Subcutaneous abdominal adipose tissue (tissue), 5 donors: Measurements from ENCODE around the gene ETV6.
"Not testable (repeated sequence)": the region's sequence is repeated elsewhere in the genome, so short reads cannot be mapped to it uniquely, and the experiment has no call there.

ENCODE experiments used
- H3K27ac ChIP-seq: one replicate; pipeline ENCODE4 v1.7.0; 2013; ENCODE audit warnings: low read depth, mild to moderate bottlenecking, inconsistent platforms, low read length, moderate library complexity
- H3K27me3 ChIP-seq, 5 donors: one replicate each; pipeline ENCODE4 v1.7.0; 2013; ENCODE audit warnings: low read length in 5 of 5, inconsistent platforms in 1 of 5; ENCODE audit not compliant: control insufficient read depth in 5 of 5, insufficient read depth in 4 of 5
- H3K36me3 ChIP-seq, 5 donors: one replicate each; pipeline ENCODE4 v1.7.0; 2013; ENCODE audit warnings: low read length in 5 of 5; ENCODE audit not compliant: control insufficient read depth in 5 of 5, insufficient read depth in 5 of 5
- H3K4me1 ChIP-seq, 5 donors: one replicate each; pipeline ENCODE4 v1.7.0; 2013; ENCODE audit warnings: low read length in 5 of 5, mild to moderate bottlenecking in 3 of 5, moderate library complexity in 1 of 5; ENCODE audit not compliant: control insufficient read depth in 5 of 5, insufficient read depth in 5 of 5
- H3K4me3 ChIP-seq, 5 donors: one replicate each; pipeline ENCODE4 v1.7.0; 2013; ENCODE audit warnings: low read length in 5 of 5, low read depth in 1 of 5
- H3K9ac ChIP-seq, 5 donors: one replicate each; pipeline ENCODE4 v1.7.0; 2013; ENCODE audit warnings: low read length in 5 of 5, mild to moderate bottlenecking in 4 of 5, moderate library complexity in 3 of 5
- H3K9me3 ChIP-seq, 5 donors: one replicate each; pipeline ENCODE4 v1.7.0; 2013; ENCODE audit warnings: low read length in 5 of 5; ENCODE audit not compliant: control insufficient read depth in 5 of 5
- donor health status: healthy.
- donor health status: healthy.
- donor health status: healthy.
- donor health status: healthy.
- donor health status: healthy.

ETV6 gene

DNA sequence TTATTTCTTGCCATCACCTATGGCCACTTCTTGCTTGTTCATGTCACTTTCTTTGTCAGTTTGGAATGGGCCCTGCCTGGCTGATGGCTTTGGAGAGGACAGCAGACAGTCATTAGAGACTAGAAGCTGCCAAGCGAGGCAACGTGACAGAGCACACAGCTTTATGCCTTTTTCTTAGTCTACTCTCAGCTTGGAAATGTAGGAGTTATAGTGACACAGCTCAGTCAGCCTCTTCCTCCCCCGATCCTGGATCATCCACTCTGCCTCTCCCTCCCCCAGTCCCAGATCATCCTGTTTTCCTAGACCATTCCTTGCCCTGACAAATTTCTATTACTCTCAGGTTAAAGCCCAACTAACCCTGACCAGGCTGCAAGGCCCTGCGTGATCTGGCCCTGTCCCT lies 26.6 kb downstream of the ETV6 start:
- H3K9me3 ChIP-seq, result no peaks in the 10 kb centered on the region
- peaks cover 8 to 50% (median 33%) of the 10 kb centered on the region in 5 donors for H3K4me1 ChIP-seq
- H3K27me3 ChIP-seq, result no peaks in the 10 kb centered on the region
- H3K4me3 ChIP-seq, result no peak overlapping the region
- no peak overlapping the region for H3K27ac ChIP-seq
- peaks cover 0 to 5% (median 3%) of the 10 kb centered on the region in 5 donors for H3K36me3 ChIP-seq
- H3K9ac ChIP-seq, result no peak overlapping the region

DNA sequence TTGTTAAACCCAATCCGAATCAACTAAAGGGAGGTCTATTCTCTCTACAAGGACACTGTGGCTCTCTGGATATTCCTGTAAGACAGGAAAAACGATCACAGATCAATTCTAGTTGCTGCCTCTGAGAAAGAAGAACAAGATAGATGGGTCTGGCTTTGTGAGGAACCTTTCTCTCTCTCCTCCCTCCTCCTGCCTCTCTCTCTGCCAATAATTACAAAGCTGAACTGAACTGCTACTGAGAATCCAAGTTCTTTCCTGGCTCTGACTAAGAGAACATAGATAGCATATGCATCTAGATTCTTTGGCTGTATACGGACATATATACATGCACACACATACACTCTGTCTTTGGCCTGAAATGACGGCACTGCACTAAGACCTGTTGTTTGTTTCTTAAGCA lies 27.6 kb downstream of the ETV6 start:
- H3K4me1 ChIP-seq, result peaks cover 8 to 50% (median 33%) of the 10 kb centered on the region in 5 donors
- H3K36me3 ChIP-seq, result peaks cover 0 to 5% (median 3%) of the 10 kb centered on the region in 5 donors
- no peaks in the 10 kb centered on the region for H3K9me3 ChIP-seq
- H3K27me3 ChIP-seq, result no peaks in the 10 kb centered on the region
- H3K27ac ChIP-seq, result no peak overlapping the region
- no peak overlapping the region for H3K4me3 ChIP-seq
- no peak overlapping the region for H3K9ac ChIP-seq

DNA sequence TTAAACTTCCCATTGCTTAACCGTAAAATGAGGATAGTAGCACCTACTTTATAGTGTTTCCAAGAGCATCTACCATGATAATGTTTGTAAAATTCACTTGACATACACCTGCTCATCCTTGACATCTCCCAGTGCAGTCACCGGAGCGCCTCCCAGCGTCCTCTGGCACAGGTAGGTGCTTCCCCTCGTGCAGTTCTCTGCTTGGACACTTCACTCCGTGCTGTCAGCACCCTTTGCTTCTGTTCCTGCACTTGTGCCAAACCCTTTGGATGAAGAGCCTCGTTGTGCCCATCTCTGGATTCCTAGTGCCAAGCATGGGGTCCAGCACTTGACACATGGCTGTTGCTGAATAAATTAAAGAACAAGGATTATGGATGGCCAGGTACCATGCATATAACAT lies 28.3 kb downstream of the ETV6 start:
- Histone ChIP-seq H3K4me1 (peaks cover 8 to 47% (median 28%) of the 10 kb centered on the region in 5 donors), H3K9ac (no peak overlapping the region), H3K27ac (no peak overlapping the region), H3K27me3 (no peaks in the 10 kb centered on the region), H3K9me3 (no peaks in the 10 kb centered on the region), H3K4me3 (no peak overlapping the region), H3K36me3 (peaks cover 0 to 5% (median 3%) of the 10 kb centered on the region in 5 donors)

DNA sequence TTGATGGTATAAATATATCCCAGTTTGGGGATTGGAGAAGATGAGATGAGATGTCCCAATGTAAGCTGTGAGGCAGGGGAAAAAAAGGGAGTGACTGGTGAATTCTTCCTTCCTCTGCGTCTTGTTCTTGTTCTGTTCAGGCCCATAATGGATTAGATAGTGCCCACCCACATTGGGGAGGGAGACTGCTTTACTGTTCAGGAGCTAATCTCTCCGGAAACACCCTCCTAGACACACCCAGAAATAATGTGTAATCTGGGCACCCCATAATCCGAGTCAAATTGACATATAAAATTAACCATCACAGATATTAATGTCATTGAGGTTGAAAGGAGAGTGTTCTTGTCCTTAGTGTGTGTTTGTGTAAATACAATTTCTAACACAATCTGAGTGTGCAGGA lies 29.3 kb downstream of the ETV6 start:
- no peak overlapping the region for H3K9ac ChIP-seq
- H3K27me3 ChIP-seq, result no peaks in the 10 kb centered on the region
- H3K9me3 ChIP-seq, result no peaks in the 10 kb centered on the region
- peaks cover 4 to 41% (median 23%) of the 10 kb centered on the region in 5 donors for H3K4me1 ChIP-seq
- H3K4me3 ChIP-seq, result no peak overlapping the region
- no peak overlapping the region for H3K27ac ChIP-seq
- H3K36me3 ChIP-seq, result peaks cover 0 to 5% (median 3%) of the 10 kb centered on the region in 5 donors

DNA sequence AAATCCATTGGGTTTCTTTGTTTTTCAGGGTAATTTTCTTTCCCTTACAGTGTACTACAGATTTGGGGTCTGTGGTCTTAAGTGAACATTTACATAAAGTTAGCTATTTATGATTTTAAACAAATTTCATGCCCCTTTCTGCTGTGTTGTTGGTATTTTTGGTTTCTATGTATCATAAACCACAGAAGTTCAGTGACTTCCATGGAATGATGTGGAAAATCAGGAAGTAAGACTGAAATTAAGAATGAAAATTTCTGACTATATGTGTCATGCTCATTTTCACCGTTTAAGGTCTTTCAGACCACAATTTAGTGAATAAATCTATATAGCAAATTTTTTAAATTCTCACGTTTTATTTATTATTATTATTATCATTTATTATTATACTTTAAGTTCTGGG lies 31.7 kb downstream of the ETV6 start:
- Histone ChIP-seq H3K4me1 (peaks cover 0 to 28% (median 23%) of the 10 kb centered on the region in 5 donors), H3K36me3 (peaks cover 0 to 5% (median 3%) of the 10 kb centered on the region in 5 donors), H3K4me3 (no peak overlapping the region), H3K27ac (no peak overlapping the region), H3K9ac (no peak overlapping the region), H3K27me3 (no peaks in the 10 kb centered on the region), H3K9me3 (no peaks in the 10 kb centered on the region)

DNA sequence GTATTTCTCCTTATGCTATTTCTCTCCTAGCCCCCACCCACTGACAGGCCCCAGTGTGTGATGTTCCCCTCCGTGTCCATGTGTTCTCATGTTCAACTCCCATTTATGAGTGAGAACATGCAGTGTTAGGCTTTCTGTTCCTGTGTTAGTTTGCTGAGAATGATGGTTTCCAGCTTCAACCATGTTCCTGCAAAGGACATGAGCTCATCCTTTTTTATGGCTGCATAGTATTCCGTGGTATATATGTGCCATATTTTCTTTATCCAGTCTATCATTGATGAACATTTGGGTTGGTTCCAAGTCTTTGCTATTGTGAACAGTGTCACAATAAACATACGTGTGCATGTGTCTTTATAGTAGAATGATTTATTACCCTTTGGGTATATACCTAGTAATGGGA lies 32.2 kb downstream of the ETV6 start:
- not testable (repeated sequence) for H3K36me3 ChIP-seq, H3K9me3 ChIP-seq, H3K4me3 ChIP-seq, H3K27ac ChIP-seq, H3K27me3 ChIP-seq, H3K9ac ChIP-seq
- H3K4me1 ChIP-seq, result peaks cover 0 to 27% (median 18%) of the 10 kb centered on the region in 5 donors

DNA sequence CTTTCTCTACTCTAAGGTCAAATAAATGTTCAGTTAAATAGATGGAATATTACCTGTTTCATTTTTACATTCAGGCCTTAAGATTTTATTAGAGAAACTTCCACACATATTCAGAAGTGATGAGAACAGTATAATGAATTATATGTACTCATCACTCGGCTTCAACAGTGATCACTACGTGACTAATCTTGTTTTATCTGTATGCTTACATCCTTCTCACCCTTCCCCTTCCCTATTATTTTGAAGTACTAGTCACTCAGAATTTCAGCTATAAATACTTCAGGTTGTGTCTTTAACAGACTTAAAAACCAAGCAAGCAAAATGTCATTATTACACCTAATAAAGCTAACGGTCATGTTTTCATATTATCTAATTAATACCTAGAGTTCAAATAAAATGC lies 34.9 kb downstream of the ETV6 start:
- no peak overlapping the region for H3K9ac ChIP-seq
- H3K36me3 ChIP-seq, result no peaks in the 10 kb centered on the region
- H3K4me3 ChIP-seq, result no peak overlapping the region
- H3K4me1 ChIP-seq, result peaks cover 2 to 47% (median 31%) of the 10 kb centered on the region in 5 donors
- H3K9me3 ChIP-seq, result no peaks in the 10 kb centered on the region
- no peaks in the 10 kb centered on the region for H3K27me3 ChIP-seq
- no peak overlapping the region for H3K27ac ChIP-seq

DNA sequence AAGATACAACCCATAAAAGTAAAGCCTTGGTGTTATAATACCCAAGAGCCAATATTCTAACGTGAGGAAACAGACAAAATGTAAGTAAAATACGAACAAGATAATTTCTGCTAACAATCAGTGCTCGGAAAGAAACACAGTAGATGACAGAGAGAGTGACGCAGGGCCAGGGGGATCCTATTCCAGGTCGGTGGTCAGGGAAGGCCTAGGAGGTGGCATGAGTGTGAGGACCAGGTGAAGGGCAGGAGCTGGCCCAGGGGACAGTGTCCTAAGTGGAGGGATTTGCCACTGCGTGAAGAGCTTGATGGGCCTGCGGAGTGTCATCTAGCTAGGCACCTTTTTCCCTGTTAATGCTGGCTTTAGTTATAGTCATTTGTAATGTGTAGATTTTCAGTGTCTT lies 35.3 kb downstream of the ETV6 start:
- H3K4me3 ChIP-seq, result no peak overlapping the region
- no peaks in the 10 kb centered on the region for H3K36me3 ChIP-seq
- no peaks in the 10 kb centered on the region for H3K9me3 ChIP-seq
- H3K9ac ChIP-seq, result no peak overlapping the region
- H3K27me3 ChIP-seq, result no peaks in the 10 kb centered on the region
- H3K4me1 ChIP-seq, result peaks cover 2 to 47% (median 31%) of the 10 kb centered on the region in 5 donors
- no peak overlapping the region for H3K27ac ChIP-seq

DNA sequence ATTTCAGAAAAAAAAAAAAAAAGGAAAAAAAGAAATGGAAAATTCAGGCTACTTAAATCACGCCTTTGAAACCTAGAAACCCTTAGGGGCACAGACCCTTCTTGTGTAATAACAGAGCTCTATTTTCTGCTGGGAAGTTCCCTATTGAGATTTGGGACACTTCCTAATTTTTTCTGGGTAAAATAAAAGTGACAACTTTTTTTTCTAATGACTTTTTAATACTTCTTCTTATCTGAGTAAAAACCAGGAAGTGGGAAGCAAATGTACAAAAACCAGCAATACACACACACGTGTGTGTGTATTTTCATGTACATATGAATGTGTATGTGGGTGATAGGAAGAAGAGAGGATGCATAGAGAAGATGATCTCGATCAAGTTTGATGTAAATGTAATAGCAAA lies 35.8 kb downstream of the ETV6 start:
- no peak overlapping the region for H3K9ac ChIP-seq
- H3K4me1 ChIP-seq, result peaks cover 2 to 44% (median 31%) of the 10 kb centered on the region in 5 donors
- H3K27me3 ChIP-seq, result no peaks in the 10 kb centered on the region
- no peak overlapping the region for H3K27ac ChIP-seq
- H3K9me3 ChIP-seq, result no peaks in the 10 kb centered on the region
- H3K4me3 ChIP-seq, result no peak overlapping the region
- no peaks in the 10 kb centered on the region for H3K36me3 ChIP-seq

DNA sequence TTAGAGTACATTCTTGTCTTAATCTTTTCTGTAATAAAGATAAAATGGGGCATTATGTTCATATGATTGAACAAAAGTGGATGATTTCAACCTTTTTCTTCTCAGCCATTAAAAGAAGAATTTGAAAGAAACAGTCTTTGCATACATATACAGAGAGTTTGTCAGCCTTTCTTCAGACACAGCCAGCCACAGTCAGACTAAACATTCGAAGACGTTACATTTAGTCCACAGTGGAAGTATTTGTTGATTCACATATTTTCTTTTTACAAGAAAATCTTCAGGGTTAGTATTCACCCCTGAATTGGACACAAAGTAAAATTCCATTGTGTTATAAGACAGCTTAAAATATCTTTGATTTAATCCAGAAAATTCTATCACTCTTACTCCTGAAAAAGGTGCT lies 36.2 kb downstream of the ETV6 start:
- Histone ChIP-seq H3K4me3 (no peak overlapping the region), H3K4me1 (peaks cover 2 to 44% (median 31%) of the 10 kb centered on the region in 5 donors), H3K36me3 (no peaks in the 10 kb centered on the region), H3K9me3 (no peaks in the 10 kb centered on the region), H3K9ac (no peak overlapping the region), H3K27ac (no peak overlapping the region), H3K27me3 (no peaks in the 10 kb centered on the region)

DNA sequence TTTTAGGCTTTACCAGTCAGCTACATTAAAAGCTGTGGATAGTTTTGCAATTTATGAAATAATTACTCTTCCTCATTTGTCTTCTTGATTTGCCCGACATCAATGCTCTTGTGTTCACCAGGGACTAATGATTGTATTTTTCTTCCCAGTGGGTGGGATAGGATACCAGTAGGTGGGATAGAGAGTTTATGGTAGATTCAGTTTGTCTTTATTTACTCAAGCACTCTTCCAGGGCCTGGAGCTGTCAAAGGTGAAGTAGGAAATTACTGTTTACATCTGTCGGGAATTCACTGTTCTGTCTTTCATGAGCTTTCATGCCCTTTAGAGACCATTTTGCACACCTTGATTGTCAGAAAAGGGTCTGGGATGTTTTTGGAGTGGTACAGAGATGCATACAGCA lies 36.6 kb downstream of the ETV6 start:
- no peak overlapping the region for H3K4me3 ChIP-seq
- H3K27ac ChIP-seq, result no peak overlapping the region
- no peak overlapping the region for H3K9ac ChIP-seq
- H3K4me1 ChIP-seq, result peaks cover 2 to 44% (median 31%) of the 10 kb centered on the region in 5 donors
- H3K27me3 ChIP-seq, result no peaks in the 10 kb centered on the region
- no peaks in the 10 kb centered on the region for H3K9me3 ChIP-seq
- H3K36me3 ChIP-seq, result no peaks in the 10 kb centered on the region
